Uterus (tissue), 2 donors: ENCODE results near the gene CDC42EP1.
A peak's percentile ranks its signal among the peaks of the same experiment; 100 is the strongest.

Experiments
- POLR2A ChIP-seq, 2 donors: fragments of 450-650 bp; IDR thresholded peaks; one replicate each; pipeline ENCODE4 v1.6.1; 2016; ENCODE audit warnings: antibody characterized with exemption in 2 of 2, mild to moderate bottlenecking in 1 of 2, moderate library complexity in 1 of 2
- TF ChIP-seq, protein P1 (sequence below), 4 experiments: fragments of 200-600 bp in 2 of 4; fragments of 450-650 bp in 2 of 4; sonication (generic) in 2 of 4; IDR thresholded peaks; one replicate each; pipeline ENCODE4 v1.5.1; 2016 to 2019; ENCODE audit warnings: antibody characterized with exemption in 4 of 4, mild to moderate bottlenecking in 2 of 4, moderate library complexity in 1 of 4

DNA sequence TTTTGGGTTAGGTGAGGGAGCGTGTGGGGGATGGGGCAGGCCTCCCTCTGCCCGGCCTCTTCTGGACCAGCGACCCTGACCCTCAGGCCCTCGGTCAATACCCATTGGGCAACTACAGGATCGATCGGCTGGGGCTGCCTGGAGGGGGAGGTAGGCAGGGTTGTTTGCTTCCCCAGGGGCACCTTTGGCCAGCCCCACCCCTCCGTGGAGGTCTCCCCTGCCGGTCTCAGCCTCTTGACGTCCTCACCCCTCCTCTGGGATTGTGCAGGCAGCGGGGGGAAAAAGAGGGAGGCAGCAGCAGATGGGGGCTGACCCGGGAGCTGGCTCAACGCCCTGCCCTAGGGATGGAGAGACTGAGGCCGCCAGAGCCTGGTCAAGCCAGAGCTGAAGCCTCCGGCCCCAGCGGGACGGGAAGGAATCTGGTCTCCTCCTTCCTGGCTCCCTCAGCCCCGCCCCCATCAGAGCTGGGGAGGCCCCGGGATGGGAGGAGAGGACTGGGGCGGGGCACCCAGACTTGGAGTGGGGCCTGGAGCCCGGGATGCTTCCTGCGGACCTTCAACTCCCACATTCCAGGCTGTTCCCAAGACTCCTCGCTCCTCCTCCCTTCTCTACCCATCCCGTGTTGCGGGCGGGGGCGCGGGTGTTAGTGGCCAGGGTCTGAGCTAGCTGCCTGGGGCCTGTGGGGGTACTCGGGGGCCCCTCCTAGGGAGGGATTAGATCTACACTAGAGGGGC, 14.4 kb upstream of the CDC42EP1 start:
- TF ChIP-seq, protein P1, sequence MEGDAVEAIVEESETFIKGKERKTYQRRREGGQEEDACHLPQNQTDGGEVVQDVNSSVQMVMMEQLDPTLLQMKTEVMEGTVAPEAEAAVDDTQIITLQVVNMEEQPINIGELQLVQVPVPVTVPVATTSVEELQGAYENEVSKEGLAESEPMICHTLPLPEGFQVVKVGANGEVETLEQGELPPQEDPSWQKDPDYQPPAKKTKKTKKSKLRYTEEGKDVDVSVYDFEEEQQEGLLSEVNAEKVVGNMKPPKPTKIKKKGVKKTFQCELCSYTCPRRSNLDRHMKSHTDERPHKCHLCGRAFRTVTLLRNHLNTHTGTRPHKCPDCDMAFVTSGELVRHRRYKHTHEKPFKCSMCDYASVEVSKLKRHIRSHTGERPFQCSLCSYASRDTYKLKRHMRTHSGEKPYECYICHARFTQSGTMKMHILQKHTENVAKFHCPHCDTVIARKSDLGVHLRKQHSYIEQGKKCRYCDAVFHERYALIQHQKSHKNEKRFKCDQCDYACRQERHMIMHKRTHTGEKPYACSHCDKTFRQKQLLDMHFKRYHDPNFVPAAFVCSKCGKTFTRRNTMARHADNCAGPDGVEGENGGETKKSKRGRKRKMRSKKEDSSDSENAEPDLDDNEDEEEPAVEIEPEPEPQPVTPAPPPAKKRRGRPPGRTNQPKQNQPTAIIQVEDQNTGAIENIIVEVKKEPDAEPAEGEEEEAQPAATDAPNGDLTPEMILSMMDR (IDR thresholded peaks at IDR 0.05) = peak in 1 of 4 experiments; percentile 7
- peak; percentile 57 to 88 for TF ChIP-seq POLR2A (IDR thresholded peaks at IDR 0.05)
